Fibroblast of pulmonary artery (primary cell): Measurements from ENCODE around the gene ADAMTS3.
A peak's percentile ranks its signal among the peaks of the same experiment; 100 is the strongest.

Source experiments
- DNase-seq: peaks from one replicate; pipeline ENCODE4 v3.0.0-alpha.2; 2010; ENCODE audit warnings: low read depth
- H3K4me3 ChIP-seq: replicated peaks from 2 replicates; pipeline ENCODE4 v1.5.1; 2011; ENCODE audit warnings: low read depth, mild to moderate bottlenecking, control low read depth, low read length, moderate library complexity
- TF ChIP-seq, protein P1 (sequence below): IDR thresholded peaks from 2 replicates; pipeline ENCODE4 v1.5.1; 2011; ENCODE audit warnings: mild to moderate bottlenecking, control low read depth, low read length, inconsistent platforms; ENCODE audit errors: missing control alignments

The ADAMTS3 gene

DNA sequence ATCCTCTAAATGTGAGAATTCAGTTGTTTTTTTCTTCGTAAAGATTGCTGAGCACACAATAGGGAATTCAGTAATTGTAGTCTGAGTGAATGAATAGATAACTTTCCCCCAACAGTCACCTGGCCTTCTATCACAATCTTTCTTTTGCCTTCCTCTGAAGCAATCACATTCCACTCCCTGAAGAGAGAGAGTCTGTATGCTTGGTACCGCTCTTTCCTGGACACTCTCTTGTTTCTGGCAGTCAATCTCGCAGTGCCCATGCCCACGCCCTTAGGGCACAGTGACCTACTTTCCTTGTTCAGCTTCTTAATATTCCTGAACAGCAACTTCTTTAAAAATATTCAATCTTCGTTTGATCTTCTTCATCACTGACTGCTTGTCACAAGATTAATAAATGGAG, 255.9 kb downstream of the ADAMTS3 start:
- H3K4me3 ChIP-seq = no peak overlapping the region
- no peak for DNase-seq

DNA sequence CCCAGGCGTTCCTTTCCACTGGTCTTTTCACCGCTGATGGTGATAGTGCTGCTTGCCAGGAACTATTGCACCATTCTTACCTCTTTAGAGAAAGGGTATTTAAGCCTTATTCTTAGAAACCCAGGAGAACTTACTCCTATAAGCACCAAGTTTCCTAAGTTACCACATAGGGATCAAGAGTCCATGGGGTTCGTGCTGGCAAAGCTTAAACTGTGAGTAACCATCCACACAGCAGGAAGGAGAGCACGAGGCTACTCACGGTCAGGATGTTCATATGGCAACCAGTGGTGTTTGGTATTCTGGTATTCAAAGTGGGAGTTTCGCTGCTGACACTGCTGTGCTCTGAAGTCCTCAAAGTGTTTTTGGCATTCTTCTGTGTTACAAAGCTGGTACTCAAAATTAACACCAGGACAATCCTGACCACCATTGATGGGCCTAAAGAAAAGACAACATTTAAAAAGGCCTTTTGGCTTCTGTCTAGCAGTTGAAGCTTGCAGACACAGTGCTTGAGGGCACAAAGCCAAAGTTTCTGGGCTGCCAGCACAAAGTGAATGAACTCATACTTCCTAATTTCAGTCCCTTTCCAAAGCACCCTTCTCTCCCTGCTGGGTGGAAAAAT, 256.9 kb downstream of the ADAMTS3 start:
- H3K4me3 ChIP-seq = no peak overlapping the region
- TF ChIP-seq, protein P1, sequence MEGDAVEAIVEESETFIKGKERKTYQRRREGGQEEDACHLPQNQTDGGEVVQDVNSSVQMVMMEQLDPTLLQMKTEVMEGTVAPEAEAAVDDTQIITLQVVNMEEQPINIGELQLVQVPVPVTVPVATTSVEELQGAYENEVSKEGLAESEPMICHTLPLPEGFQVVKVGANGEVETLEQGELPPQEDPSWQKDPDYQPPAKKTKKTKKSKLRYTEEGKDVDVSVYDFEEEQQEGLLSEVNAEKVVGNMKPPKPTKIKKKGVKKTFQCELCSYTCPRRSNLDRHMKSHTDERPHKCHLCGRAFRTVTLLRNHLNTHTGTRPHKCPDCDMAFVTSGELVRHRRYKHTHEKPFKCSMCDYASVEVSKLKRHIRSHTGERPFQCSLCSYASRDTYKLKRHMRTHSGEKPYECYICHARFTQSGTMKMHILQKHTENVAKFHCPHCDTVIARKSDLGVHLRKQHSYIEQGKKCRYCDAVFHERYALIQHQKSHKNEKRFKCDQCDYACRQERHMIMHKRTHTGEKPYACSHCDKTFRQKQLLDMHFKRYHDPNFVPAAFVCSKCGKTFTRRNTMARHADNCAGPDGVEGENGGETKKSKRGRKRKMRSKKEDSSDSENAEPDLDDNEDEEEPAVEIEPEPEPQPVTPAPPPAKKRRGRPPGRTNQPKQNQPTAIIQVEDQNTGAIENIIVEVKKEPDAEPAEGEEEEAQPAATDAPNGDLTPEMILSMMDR = no peak
- DNase-seq = peak; percentile 96

More for the DNA sequence above, 255.9 kb downstream of the ADAMTS3 start:
- TF ChIP-seq, protein P1 = no peak

DNA sequence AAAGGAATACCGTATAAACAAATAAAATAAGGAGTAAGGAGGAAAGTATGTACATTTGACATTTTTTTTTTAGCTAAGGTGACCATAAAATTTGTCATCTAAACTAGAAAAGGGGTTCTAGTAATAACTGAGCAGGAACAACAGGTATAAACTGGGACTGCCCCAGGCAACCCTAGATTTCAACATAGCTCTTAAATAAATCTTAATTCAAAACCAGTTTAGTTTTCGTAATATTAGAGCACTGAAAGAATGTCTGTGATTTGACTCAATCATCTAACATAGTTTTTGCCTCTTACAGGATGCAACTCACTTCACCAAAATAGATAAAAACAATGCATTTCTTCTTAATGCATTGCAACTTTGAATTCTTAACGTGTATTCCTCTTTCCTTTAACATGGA, 257.7 kb downstream of the ADAMTS3 start:
- peak; percentile 24 for DNase-seq
- no peak overlapping the region for H3K4me3 ChIP-seq

DNA sequence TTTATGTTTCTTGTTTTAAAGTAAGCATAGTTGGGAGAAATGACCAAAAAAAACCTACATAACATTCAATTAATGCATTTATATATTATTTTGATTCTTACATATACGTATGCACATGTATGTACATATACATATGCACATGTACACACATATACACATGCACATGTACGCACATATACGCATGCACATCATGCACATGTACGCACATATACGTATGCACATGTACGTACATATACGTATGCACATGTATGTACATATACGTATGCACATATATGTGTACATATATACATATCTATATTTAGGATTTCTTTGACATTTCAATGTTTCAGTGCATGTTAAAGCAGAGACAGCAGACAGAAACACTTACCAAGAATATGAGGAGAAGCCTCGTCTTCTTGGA, 263.4 kb downstream of the ADAMTS3 start:
- H3K4me3 ChIP-seq = no peak overlapping the region
- no peak for DNase-seq
- TF ChIP-seq, protein P1 = no peak

More for the DNA sequence above, 257.7 kb downstream of the ADAMTS3 start:
- TF ChIP-seq, protein P1 = no peak

DNA sequence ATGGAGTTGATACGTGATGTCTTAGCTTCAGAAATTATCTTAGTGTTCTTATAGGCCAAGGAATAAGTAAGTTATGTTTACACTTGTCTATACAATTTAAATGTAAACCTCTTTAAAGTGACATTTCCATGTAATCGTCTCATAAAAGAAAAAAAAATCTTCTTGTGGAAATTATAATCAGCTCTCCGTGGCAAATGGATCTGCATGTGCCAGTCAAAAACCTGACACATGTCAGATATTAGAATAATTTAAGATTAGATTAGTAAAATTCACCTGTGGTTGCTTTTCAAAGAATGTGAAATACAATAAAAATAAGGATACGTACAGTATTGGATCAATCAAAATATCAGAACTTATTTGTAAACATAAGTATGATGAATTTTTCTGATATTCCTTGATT, 263.9 kb downstream of the ADAMTS3 start:
- TF ChIP-seq, protein P1 = no peak
- no peak overlapping the region for H3K4me3 ChIP-seq

DNA sequence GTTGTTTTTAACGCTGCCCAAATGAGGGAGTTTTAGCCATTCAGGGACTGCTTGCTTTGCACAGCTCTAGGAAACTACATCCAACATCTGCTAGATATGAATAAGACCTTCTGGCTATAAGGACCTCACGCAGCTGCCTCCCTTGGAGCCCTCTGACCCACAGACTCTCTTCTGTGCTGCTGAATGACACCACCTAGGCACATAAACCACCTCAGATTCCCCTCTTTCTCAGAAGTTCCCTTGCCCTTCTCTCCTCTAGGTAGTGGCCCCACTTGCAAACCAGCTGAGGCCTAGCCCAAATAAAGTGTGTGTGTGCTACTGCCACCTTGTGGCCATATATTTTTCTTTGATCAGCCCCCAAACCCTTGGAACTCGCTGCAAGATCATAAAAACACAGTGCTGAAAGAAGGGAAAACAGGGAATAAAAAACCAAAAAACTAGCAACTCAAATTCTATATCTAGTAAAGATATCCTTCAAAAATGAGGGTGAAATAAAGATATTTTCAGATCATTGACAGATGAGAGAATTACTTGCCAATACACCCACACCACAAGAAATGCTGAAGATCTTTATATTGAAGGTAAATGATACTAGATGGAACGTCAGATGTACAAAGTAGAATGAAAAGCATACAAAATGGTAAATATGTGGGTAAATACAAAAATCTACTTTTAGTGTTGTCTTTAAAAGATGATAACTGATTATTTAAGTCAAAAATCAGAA, 265.9 kb downstream of the ADAMTS3 start:
- no peak overlapping the region for H3K4me3 ChIP-seq
- DNase-seq = peak; percentile 56
- TF ChIP-seq, protein P1 = peak; percentile 62

More for the DNA sequence above, 263.9 kb downstream of the ADAMTS3 start:
- no peak for DNase-seq

DNA sequence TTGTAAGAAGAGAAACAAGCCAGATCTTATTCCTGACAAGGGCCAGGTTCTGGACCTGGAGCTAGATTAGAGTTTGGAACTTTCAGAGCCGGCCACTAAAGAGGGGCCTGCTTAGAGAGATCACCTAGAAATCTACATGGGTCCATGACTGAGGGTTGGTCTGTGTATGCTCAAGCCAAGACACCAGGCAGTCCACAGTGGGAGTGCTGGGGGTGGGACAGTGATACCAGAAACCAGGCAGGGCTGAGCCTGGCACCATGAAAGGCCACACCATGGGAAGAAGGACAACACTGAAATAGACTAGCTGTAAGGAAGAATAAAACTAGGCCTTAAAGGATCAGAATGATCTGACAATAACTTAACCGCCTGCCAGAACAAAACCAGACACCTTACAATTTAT, 267.3 kb downstream of the ADAMTS3 start:
- TF ChIP-seq, protein P1 = no peak
- no peak for DNase-seq
- H3K4me3 ChIP-seq = no peak overlapping the region
